GM10248 (cell line): Measurements from ENCODE around the gene RRAS.

Experiments
- CTCF ChIA-PET: fragments of 300-600 bp; sonication (Branson Sonifier 250); formaldehyde crosslinking; extraction: SDS; loops from one replicate; lab custom pipeline; 2021; ENCODE audit warnings: antibody characterized with exemption; lab: Yijun Ruan, JAX
- POLR2A ChIA-PET: fragments of 350-650 bp; sonication (Branson Sonifier 250); formaldehyde crosslinking; extraction: SDS; loops from one replicate; lab custom pipeline; 2020; ENCODE audit warnings: antibody characterized with exemption; lab: Yijun Ruan, JAX
- DNase-seq: peaks from one replicate; pipeline ENCODE4 v3.0.0; 2012; ENCODE audit errors: extremely low spot score
- CTCF ChIP-seq: IDR thresholded peaks from 2 replicates; pipeline ENCODE4 v1.5.1; 2012; ENCODE audit warnings: mild to moderate bottlenecking, low read depth; ENCODE audit errors: extremely low read depth, missing control alignments, control extremely low read depth

The RRAS gene

GRCh38 chr19:49597703-49597974 is 42.3 kb downstream of the RRAS start:
- ChIA-PET CTCF (interaction anchor here (1.4 kb wide), 1 partner anchor 27 kb away, joined by 3 read pairs; no protein-coding TSS in a partner anchor), POLR2A (interaction anchor here (0.6 kb wide), 1 partner anchor 719 kb away, joined by 3 read pairs; no protein-coding TSS in a partner anchor)
- TF ChIP-seq CTCF, result no peak
- no peak for DNase-seq

- ChIA-PET CTCF (no interaction called here), POLR2A (no interaction called here)
- no peak for TF ChIP-seq CTCF
- DNase-seq, result no peak
Observed at GRCh38 chr19:49596954-49597702, 42.8 kb downstream of the RRAS start.

GRCh38 chr19:49596407-49596806 is 43.5 kb downstream of the RRAS start:
- TF ChIP-seq CTCF, result no peak
- no peak for DNase-seq
- ChIA-PET POLR2A (no interaction called here), CTCF (interaction anchor here (1.6 kb wide), 1 partner anchor 77 kb away, joined by 5 read pairs; no protein-coding TSS in a partner anchor)

DNA sequence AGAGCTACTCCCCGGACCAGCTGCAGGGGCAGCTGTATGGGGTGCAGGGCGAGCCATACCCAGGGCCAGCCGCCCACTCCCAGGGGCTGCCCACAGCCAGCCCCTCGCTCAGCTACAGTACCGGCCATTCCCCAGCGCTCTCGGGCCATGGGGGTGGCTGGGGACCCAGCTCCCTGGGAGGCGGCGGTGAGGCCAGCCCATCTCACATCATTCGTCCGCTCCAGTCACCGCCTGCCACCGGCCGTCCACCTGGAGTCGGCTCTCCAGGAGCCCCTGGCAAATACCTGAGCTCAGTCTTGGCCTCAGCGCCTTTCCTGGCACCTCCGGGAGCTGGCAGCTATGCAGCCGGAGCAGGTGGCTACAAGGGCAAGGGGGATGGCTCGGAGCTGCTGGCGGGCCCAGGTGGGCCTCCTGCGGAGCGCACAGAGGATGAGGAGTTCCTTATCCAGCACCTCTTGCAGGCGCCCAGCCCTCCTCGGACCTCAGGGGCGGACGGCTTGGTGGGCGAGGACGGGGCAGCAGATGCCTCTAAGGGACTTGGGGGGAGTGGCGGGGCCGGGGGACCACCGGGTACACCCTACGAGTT is 44.0 kb downstream of the RRAS start:
- no peak for DNase-seq
- POLR2A ChIA-PET, result no interaction called here
- CTCF ChIA-PET, result interaction anchor here (1.0 to 1.6 kb wide), 2 partner anchors 25 to 77 kb away, joined by 5 read pairs; no protein-coding TSS in a partner anchor
- no peak for TF ChIP-seq CTCF

- POLR2A ChIA-PET, result interaction anchor here (0.6 to 1.9 kb wide), 3 partner anchors 15 to 334 kb away, joined by 3 to 9 read pairs (median 3); partner anchors contain the start of genes NOSIP and NUP62
- CTCF ChIA-PET, result interaction anchor here (1.0 to 1.6 kb wide), 2 partner anchors 24 to 78 kb away, joined by 5 read pairs; no protein-coding TSS in a partner anchor
- TF ChIP-seq CTCF, result no peak
Observed at GRCh38 chr19:49594993-49595818, 44.7 kb downstream of the RRAS start.

More at GRCh38 chr19:49594993-49595818, 44.7 kb downstream of the RRAS start:
- DNase-seq, result no peak
